ENCODE data around the gene RTN4RL2. TPM values are rescaled to one million over a fixed set of nuclear protein-coding genes. Genes with fewer than 3 reads are reported as not detected.

RTN4RL2 gene
- total RNA-seq, 6 experiments from 2014 or later: 12.5 to 54.4 (median 18.6) TPM

DNA sequence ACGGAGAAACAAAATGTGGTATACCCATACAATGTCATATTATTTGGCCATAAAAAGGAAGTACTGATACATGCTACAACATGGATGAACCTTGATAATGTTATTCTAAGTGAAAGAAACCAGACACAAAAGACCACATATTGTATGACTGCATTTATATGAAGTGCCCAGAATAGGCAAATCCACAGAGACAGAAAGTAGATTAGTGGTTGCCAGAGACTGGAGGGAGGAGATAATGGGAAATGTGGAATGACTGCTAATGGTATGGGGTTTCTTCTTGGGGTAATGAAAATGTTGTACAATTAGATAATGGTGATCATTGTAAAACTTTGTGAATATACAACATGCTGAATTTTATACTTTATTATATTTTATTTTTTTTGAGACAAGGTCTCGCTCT lies 60.8 kb downstream of the RTN4RL2 start:
- Histone ChIP-seq H3K4me1 (peaks cover 0 to 2% (median 0%) of the 10 kb centered on the region in 4 donors), H3K27ac (no peak overlapping the region), H3K4me3 (no peak overlapping the region), H3K27me3 (no peaks in the 10 kb centered on the region), H3K36me3 (no peaks in the 10 kb centered on the region), H3K9me3 (no peaks in the 10 kb centered on the region)
- 91% methylated on average over 2 of the region's 2 CpGs for WGBS (ENCODE audit: insufficient coverage, low coverage, low lambda C conversion rate, missing lambda C conversion rate)
- intact Hi-C loops (cut with DNase I): loop anchor here in 1 of 2 donors (10.0 kb wide), 1 partner anchor 46 kb away; no protein-coding TSS in a partner anchor
- TF ChIP-seq POLR2A (IDR thresholded peaks at IDR 0.05): no peak
- TF ChIP-seq, protein P1, sequence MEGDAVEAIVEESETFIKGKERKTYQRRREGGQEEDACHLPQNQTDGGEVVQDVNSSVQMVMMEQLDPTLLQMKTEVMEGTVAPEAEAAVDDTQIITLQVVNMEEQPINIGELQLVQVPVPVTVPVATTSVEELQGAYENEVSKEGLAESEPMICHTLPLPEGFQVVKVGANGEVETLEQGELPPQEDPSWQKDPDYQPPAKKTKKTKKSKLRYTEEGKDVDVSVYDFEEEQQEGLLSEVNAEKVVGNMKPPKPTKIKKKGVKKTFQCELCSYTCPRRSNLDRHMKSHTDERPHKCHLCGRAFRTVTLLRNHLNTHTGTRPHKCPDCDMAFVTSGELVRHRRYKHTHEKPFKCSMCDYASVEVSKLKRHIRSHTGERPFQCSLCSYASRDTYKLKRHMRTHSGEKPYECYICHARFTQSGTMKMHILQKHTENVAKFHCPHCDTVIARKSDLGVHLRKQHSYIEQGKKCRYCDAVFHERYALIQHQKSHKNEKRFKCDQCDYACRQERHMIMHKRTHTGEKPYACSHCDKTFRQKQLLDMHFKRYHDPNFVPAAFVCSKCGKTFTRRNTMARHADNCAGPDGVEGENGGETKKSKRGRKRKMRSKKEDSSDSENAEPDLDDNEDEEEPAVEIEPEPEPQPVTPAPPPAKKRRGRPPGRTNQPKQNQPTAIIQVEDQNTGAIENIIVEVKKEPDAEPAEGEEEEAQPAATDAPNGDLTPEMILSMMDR (IDR thresholded peaks at IDR 0.05): no peak
- ATAC-seq (no peak), DNase-seq (no peak)

DNA sequence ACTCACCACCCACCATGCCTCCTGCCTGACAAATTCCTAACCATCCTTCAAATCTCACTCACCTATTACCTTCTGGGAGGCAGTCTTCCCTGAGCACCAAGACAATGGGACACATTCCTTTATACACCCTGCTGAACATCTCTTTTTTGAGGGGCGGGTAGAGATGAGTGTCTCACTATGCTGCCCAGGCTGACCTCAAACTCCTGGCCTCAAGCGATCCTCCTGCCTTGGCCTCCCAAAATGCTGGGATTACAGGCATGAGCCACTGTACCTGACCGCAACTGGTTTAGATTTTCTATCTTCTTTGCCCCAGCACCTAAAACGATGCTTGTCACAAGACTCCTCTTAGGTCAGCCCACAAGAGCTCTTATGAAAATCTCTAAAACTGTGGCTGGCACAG lies 63.1 kb downstream of the RTN4RL2 start:
- Histone ChIP-seq H3K36me3 (peaks cover 0 to under 1% (median 0%) of the 10 kb centered on the region in 4 donors), H3K4me3 (no peak overlapping the region), H3K9me3 (no peaks in the 10 kb centered on the region), H3K4me1 (no peaks in the 10 kb centered on the region), H3K27me3 (no peaks in the 10 kb centered on the region), H3K27ac (no peak overlapping the region)
- WGBS (ENCODE audit: insufficient coverage, low coverage, low lambda C conversion rate, missing lambda C conversion rate): 86% methylated on average over 4 of the region's 4 CpGs
- DNase-seq (no peak), ATAC-seq (no peak)
- intact Hi-C loops (cut with DNase I): loop anchor here in 1 of 2 donors (10.0 kb wide), 1 partner anchor 49 kb away; no protein-coding TSS in a partner anchor
- TF ChIP-seq, protein P1 (IDR thresholded peaks at IDR 0.05): no peak
- TF ChIP-seq POLR2A (IDR thresholded peaks at IDR 0.05): no peak

Small RNA genes within 50 kb of the gene (small RNA-seq; reads per million reads assigned to genes)
- gene RNA5SP341: 0 reads per million in 2 experiments

Other genes starting within 250 kb of the RTN4RL2 start
- 1 to 10 TPM; 1.1 to 3.6 (median 2.1) TPM for gene APLNR, start 223.3 kb upstream of the RTN4RL2 start, total RNA-seq
- gene TNKS1BP1, start 135.6 kb upstream of the RTN4RL2 start, total RNA-seq: 100 to 1,000 TPM in 2 of 6 experiments, 10 to 100 TPM in 4; 52.4 to 124 (median 92.7) TPM
- gene SSRP1, start 124.6 kb upstream of the RTN4RL2 start, total RNA-seq: 10 to 100 TPM; 24.5 to 47.9 (median 29.9) TPM
- gene P2RX3, start 122.2 kb upstream of the RTN4RL2 start, total RNA-seq: 1 to 10 TPM in 1 of 6 experiments, under 1 TPM in 3, not detected in 2; 0.63 to 2.1 (median 0.77) TPM
- not detected for gene PRG3, start 79.4 kb upstream of the RTN4RL2 start, total RNA-seq
- gene PRG2, start 69.9 kb upstream of the RTN4RL2 start, total RNA-seq: 1 to 10 TPM in 1 of 6 experiments, under 1 TPM in 3, not detected in 2; 0.39 to 1.2 (median 0.86) TPM
- 100 to 1,000 TPM; 109 to 259 (median 185) TPM for gene SLC43A3, start 33.4 kb upstream of the RTN4RL2 start, total RNA-seq
- 100 to 1,000 TPM in 3 of 6 experiments, 10 to 100 TPM in 3; 38.9 to 173 (median 106) TPM for gene SLC43A1, start 55.2 kb downstream of the RTN4RL2 start, total RNA-seq
- 10 to 100 TPM; 19.6 to 48.5 (median 39.0) TPM for gene TIMM10, start 70.2 kb downstream of the RTN4RL2 start, total RNA-seq
- not detected for gene SMTNL1, start 77.1 kb downstream of the RTN4RL2 start, total RNA-seq
- gene UBE2L6, start 107.1 kb downstream of the RTN4RL2 start, total RNA-seq: 100 to 1,000 TPM in 1 of 6 experiments, 10 to 100 TPM in 5; 36.6 to 124 (median 58.6) TPM
- gene SERPING1, start 137.2 kb downstream of the RTN4RL2 start, total RNA-seq: 1,000 to 10,000 TPM; 1,903 to 2,571 (median 2,194) TPM
- under 1 TPM in 4 of 6 experiments, not detected in 2; 0.06 to 0.84 (median 0.30) TPM for gene YPEL4, start 189.4 kb downstream of the RTN4RL2 start, total RNA-seq
- gene CLP1, start 197.2 kb downstream of the RTN4RL2 start, total RNA-seq: 1 to 10 TPM; 5.6 to 9.2 (median 6.8) TPM
- 10 to 100 TPM; 27.0 to 35.7 (median 33.6) TPM for gene ZDHHC5, start 207.6 kb downstream of the RTN4RL2 start, total RNA-seq